ENCODE measurements around the gene BRI3. TPM values are rescaled to one million over a fixed set of nuclear protein-coding genes. Genes with fewer than 3 reads are reported as not detected.

The BRI3 gene
- total RNA-seq, 1 donor from 2014 or later, result 125 TPM

DNA sequence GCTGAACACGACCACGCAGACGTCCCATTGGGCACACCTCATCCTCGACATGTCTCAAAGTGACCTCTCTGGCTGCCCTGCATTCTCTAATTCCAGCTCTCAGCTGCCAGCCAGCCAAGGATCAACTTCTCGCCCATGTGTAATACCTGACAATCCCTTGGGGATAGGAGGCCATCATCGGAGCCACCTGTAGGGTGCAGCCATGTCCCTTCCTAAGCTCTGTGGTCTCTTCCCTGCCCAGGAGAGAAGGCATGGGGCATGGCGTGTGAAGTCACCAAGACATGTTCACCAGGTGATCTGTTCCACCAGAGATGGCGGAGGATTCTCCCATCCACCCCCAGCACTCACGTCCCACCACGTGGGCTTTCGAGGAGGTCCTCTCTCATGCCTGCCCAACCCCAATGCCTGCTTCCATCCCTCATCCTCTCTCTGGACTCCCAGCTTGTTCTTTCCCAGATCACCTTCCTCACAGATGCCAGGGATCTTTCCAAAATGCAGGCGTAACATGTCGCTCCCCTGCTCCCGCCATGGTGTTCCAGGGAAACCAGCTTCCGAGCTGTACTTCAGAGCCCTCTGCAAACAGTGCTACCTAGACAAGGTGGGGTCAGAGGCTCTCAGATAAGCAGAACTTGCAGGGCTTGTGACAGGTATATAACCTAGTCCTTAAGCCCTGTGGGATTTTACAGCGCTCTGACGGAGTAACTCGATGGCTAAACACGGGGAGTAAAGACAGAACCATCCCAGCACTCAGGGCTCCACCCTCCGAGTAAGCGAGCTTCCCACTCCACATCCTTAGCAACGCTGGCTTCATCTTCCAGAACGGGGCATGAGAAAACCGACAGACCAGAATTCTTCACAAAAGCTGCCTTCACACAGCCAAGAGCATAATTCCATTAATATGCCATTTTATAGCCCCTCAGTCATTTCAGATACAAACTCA lies 41.1 kb downstream of the BRI3 start:
- DNase-seq (ENCODE audit: low spot score, unreplicated experiment), result no peak
- H3K4me3 Mint-ChIP-seq (ENCODE audit: low read depth), result no peak overlapping the region
- TF ChIP-seq, protein P1, sequence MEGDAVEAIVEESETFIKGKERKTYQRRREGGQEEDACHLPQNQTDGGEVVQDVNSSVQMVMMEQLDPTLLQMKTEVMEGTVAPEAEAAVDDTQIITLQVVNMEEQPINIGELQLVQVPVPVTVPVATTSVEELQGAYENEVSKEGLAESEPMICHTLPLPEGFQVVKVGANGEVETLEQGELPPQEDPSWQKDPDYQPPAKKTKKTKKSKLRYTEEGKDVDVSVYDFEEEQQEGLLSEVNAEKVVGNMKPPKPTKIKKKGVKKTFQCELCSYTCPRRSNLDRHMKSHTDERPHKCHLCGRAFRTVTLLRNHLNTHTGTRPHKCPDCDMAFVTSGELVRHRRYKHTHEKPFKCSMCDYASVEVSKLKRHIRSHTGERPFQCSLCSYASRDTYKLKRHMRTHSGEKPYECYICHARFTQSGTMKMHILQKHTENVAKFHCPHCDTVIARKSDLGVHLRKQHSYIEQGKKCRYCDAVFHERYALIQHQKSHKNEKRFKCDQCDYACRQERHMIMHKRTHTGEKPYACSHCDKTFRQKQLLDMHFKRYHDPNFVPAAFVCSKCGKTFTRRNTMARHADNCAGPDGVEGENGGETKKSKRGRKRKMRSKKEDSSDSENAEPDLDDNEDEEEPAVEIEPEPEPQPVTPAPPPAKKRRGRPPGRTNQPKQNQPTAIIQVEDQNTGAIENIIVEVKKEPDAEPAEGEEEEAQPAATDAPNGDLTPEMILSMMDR (IDR thresholded peaks at IDR 0.05; ENCODE audit: unreplicated experiment), result no peak
- peaks cover 12% of the 10 kb centered on the region for H3K4me1 Mint-ChIP-seq (ENCODE audit: low read depth)
- H3K36me3 Mint-ChIP-seq (ENCODE audit: insufficient read depth), result peaks cover 7% of the 10 kb centered on the region
- no peak overlapping the region for H3K27ac Mint-ChIP-seq
- peaks cover 4% of the 10 kb centered on the region for H3K9me3 Mint-ChIP-seq (ENCODE audit: low read depth)
- H3K27me3 Mint-ChIP-seq, result no peaks in the 10 kb centered on the region

DNA sequence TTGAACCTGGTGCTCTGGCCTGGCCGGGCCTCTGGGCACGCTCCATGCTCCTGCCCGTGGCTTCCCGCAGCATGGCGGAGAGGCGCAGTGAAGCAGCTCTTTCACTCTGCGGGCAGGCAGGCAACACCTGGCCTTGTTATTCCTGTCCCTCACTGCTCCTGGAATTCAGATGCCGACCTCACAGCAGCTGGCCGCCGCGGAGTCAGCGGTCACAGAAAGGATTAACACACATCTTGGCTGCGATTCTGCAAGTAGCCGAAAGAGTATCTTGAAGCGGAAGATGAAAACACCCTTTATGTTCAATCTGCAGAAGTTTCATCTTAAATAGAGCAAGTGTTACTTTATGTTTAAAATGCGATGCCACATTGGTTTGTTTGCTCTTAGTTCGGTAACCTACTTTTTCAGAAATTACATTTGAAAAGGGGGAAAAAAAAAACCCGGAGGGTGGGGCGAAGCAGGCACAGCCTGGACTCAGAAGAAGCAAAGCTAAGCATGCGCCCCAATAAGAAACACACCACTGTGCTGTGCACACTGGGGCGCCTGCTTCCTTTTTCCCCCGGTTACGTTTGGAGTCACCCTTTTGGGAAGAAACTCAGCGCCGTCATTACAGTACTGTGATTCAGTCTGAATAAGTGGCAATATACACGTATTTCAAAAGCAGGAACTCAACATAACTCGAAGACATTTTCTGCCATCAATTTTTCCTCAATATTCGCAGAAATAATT lies 42.3 kb downstream of the BRI3 start:
- peaks cover 2% of the 10 kb centered on the region for H3K36me3 Mint-ChIP-seq (ENCODE audit: insufficient read depth)
- no peaks in the 10 kb centered on the region for H3K9me3 Mint-ChIP-seq (ENCODE audit: low read depth)
- no peak overlapping the region for H3K27ac Mint-ChIP-seq
- TF ChIP-seq, protein P1 (IDR thresholded peaks at IDR 0.05; ENCODE audit: unreplicated experiment), result no peak
- H3K27me3 Mint-ChIP-seq, result no peaks in the 10 kb centered on the region
- no peak for DNase-seq (ENCODE audit: low spot score, unreplicated experiment)
- H3K4me1 Mint-ChIP-seq (ENCODE audit: low read depth), result peaks cover 12% of the 10 kb centered on the region
- H3K4me3 Mint-ChIP-seq (ENCODE audit: low read depth), result no peak overlapping the region

DNA sequence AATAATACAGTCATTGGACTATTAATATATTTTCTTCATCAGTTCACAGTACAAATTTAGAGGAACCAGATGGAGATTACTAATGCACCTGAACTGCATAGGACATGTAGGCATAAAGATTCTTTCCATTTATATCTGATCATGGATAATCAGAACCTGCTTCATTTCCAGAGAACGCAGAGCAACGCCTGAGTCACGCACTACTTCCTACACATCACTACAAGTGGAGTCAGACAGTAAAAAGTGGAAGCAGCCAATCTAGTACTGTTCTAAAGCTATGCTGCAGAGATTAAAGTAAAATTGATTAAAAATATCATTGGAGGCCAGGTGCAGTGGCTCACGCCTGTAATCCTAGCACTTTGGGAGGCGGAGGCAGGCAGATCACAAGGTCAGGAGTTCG lies 43.3 kb downstream of the BRI3 start:
- TF ChIP-seq, protein P1 (IDR thresholded peaks at IDR 0.05; ENCODE audit: unreplicated experiment), result no peak
- Mint-ChIP-seq H3K27ac (no peak overlapping the region), H3K4me1 (ENCODE audit: low read depth) (peaks cover 20% of the 10 kb centered on the region), H3K27me3 (no peaks in the 10 kb centered on the region), H3K9me3 (ENCODE audit: low read depth) (no peaks in the 10 kb centered on the region), H3K4me3 (ENCODE audit: low read depth) (no peak overlapping the region), H3K36me3 (ENCODE audit: insufficient read depth) (no peaks in the 10 kb centered on the region)
- no peak for DNase-seq (ENCODE audit: low spot score, unreplicated experiment)

DNA sequence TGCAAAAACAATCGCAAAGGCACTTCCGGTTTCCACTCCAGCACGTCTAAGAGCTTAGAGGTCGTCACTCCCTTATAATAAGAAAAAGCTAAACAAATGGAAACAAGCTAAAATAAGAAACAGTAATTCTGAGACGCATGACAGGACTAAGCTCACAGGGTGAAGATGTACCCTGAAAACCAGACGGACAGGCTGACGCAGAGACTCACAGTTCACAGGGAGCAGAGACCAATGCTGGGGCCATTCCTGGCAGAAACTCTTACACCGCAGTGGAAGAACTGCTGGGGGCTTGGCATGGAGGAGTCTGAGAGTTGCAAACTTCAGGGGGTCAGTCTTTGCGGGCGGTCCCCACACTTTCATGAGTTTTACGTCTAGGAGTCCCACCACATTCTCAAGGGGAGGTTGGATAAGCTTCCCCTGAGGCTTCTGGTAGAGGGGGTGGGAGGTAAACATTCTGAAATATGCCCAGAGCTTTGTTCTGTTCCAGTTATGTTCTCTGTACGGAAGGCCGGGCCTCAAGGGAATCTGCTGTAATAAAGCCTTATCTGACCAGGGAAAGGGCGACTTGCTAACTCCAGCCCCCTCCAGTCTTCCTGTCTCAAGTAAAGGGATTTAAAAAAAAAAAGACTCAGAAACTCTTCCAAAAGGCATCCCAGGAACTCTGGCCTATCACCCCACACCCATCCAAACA lies 47.8 kb downstream of the BRI3 start:
- Mint-ChIP-seq H3K36me3 (ENCODE audit: insufficient read depth) (peaks cover 15% of the 10 kb centered on the region), H3K27ac (peak overlapping the region; percentile 47), H3K4me3 (ENCODE audit: low read depth) (no peak overlapping the region), H3K27me3 (no peaks in the 10 kb centered on the region), H3K9me3 (ENCODE audit: low read depth) (peaks cover 9% of the 10 kb centered on the region), H3K4me1 (ENCODE audit: low read depth) (peaks cover 11% of the 10 kb centered on the region)
- TF ChIP-seq, protein P1 (IDR thresholded peaks at IDR 0.05; ENCODE audit: unreplicated experiment), result no peak
- no peak for DNase-seq (ENCODE audit: low spot score, unreplicated experiment)
